GM21619 (cell line): ENCODE data around the gene CDK8.
"Not testable (repeated sequence)": the region's sequence is repeated elsewhere in the genome, so short reads cannot be mapped to it uniquely, and the experiment has no call there.

Experiments used
- ATAC-seq: cut with Tn5 transposase; IDR thresholded peaks from one replicate; pipeline ENCODE4 v1.9.1; 2021; ENCODE audit not compliant: unreplicated experiment

Gene CDK8

DNA sequence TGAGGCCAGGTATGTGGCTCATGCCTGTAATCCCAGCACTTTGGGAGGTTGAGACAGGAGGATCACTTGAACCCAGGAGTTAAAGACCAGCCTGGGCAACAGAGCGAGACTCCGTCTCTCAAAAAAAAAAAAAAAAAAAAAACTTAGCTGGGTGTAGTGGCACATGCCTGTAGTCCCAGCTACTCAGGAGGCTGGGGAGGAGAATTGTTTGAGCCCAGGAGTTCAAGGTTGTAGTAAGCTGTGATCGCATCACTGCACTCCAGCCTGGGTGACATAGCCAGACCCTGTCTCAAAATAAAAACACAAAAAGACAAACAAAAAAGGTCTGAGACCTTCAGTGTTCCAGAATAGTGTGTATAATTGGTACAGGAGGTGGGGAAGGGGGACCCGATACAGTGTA is 1.9 kb upstream of the CDK8 start:
- not testable (repeated sequence) for ATAC-seq

DNA sequence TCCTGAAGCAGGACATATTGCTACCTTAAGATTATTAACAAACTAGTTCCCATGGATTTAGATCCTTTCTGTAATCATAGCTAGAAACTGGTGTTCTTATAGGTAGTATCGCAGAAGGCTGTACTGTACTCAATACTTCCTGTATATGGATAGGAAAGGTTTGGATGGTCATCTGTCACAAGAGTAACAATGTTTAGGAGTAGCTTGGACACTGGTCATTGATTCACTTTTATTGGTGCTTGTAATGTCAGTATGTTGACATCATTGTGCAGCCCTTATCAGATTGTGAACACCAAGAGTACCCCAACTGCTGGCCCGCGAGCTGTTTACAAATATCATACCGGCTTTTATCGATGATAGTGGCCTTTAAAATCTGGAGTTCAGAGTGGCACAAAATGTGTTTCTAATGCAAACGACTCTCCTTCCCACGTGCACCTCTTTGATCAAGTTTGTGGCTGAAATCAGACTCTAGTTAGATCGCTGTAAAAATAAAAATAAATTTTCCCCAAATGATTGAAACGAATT is 605 bp upstream of the CDK8 start:
- no peak for ATAC-seq

DNA sequence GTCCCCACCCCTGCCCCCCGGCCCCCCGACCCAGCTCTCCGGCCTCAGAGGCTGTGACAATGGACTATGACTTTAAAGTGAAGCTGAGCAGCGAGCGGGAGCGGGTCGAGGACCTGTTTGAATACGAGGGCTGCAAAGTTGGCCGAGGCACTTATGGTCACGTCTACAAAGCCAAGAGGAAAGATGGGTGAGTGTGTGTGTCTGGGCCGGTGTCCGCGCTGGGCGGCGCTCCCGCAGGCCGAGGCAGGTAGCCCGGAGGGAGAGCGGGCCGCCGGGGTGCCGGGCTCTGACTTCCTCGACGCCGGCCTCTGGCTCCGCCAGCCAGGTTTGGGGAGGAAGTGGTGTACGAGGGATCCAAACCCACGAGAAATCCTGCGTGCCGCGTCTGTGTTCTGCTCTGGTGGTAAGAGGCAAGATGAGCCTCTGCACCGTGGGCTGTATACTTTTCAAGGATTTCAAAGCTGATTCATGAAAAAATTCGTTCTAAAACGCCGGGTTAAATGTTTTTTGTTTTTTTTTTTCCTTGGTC is 718 bp downstream of the CDK8 start:
- peak; percentile 24 for ATAC-seq

DNA sequence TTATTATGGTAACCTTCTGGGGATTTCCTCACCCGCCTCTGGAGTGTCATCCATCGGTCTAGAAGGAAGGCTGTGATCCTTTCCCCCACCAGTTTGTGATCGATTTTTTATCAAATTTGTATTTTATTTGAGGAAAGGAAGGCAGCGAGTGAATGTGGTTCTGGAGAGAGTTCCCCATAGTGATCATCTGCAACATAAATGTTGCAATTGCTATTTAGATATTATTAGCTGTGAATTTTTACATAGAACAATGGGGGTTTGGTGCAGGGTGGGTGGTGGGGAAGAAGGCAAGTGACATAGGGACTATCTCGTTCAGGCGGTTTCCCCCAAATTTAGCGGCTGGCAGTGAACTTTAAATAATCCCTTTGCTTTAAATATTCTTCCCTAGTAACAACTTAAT is 1.2 kb downstream of the CDK8 start:
- no peak for ATAC-seq

DNA sequence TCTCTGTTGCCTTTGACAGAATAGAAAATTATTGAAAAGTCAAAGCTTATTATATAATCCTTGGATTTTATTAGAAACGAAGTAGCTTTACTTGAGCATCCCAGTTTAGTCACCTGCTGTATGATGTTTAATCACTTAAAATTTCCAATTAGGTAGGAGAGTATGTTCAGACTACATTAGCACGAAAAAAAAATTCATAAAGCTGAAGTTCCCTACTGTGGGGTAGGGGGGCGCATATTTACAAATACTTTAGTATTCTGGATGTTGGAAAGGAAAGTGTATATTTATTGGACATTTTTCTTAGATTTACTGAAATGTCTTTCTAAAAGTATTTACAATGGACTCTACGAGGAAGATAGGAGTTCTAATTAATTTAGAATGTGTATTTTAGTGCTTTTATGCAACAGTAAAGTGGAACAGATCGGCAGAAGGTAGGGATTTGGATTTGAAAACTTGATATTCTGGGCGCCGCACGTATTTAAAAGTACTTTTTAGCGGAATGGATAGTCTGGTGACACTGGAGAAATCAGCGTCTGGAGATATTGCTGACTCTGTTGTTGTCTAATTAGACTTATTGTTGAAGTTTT is 1.9 kb downstream of the CDK8 start:
- ATAC-seq = no peak

DNA sequence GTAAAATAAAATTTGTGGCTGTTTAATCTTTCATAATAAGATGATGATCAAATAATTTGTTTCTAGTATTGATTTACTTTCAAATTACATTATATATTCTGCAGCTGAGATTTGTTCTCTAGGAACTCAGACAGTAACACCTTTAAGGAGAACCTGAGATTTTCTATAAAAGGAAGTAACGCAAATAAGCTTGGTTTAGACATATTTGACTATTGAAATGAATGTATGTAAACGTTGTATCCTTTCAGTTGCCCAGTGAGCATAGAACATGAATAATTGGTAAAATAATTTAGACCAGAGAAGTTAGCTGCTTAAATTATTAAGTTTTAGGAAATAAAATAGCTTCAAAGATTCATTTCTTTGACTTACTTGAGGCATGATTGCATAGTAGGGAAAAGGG is 3.1 kb downstream of the CDK8 start:
- ATAC-seq = no peak

DNA sequence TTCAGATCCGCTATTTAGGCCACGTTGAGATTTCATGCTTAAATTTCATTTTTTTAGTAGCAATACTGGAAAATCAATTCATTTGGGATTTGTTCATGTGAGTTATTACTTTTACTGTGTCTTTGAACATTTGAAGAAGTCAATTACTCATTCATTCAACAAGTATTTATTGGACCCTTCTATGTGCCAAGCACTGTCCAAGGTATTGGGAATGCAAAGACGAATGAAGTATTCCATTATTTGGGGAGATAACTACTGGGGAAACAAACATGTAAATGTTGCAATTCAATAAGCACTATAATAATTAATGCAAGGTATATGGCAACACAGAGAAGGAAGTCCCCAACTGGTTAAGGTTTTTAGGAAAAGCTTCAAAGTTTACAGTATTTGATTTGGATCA is 5.7 kb downstream of the CDK8 start:
- no peak for ATAC-seq

DNA sequence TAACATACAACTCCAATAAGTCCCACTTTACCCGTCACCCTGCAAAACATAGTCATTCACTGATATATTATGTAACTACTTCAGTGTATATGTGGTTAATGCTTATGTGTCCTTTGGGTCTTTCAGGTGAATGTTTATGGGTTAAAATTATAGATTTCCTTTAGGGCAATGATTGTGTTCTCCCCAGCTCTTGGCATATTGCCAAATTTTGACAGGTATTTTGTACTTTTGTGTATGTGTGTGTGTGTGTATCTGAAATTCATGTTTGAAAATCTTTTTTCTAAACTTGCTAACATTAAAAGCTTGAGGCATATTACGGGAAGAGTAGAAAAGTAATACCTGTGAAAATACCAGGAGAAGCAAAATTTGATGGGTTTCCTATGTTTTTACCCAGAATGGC is 8.2 kb downstream of the CDK8 start:
- no peak for ATAC-seq

DNA sequence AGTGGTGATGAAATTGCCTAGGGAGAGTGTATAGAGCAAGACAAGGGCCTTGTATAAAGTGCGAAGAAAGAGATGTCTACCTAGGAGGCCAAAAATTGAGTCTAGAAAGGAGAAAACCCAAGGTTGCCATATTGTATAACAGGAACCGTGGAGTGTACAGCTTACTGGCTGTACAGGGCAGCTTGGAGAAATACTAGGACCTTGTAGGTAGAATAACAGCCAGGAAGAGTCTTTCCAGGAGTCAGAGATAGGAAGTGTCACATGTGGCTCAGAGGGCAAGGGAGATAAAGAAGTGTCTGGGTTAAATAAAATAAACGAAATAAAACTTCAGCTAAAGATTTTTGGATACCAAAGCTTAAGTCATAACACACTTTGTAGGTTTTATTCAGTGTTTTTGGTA is 12.4 kb downstream of the CDK8 start:
- no peak for ATAC-seq

DNA sequence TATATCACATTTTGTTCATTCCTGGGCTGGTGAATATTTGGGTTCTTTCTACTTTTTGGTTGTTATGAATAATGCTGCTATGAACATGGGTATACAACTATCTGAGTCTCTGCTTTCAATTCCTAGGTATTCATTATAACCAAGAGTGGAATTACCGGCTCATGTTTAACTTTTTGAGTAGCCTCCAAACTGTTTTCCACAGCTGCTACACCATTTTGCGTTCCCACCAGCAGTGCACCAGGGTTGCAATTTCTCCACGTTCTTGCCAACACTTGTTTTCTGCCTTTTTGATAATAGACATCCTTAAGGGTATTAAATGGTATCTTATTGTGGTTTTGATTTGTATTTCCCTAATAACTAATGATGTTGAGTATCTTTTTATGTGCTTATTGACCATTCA is 16.8 kb downstream of the CDK8 start:
- ATAC-seq = no peak

DNA sequence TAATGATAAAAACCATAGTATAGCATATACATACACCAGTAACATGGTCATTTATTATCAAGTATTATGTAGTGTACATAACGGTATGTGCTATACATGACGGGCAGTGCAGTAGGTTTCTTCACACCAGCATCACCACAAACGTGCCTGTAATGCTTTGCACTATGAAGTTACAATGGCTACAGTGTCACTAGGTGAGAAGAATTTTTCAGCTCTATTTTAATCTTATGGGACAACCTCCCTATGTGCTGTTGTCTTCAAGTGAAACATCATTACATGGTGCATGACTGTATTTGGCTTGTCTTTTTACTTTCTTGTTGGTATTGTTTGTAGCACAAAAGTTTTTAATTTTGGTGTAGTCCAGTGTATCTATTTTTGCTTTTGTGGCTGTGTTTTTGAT is 18.7 kb downstream of the CDK8 start:
- no peak for ATAC-seq

DNA sequence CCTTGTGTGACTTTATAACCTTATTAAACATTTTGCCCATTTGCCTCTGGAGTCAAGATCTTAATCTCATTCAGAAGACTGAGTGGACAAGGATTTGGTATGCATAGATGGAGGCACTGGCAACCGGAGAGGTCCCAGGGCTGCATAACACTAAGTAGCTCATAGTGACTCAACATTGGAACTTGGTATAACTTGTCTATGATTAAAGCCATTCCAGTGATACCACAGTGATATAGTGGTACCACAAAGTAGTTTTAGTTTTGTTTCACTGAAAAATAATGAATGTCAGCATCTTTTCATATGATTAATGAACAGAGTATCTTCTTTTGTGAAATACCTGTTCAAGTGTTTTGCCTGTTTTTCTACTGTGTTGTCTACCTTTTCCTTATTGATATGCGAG is 26.4 kb downstream of the CDK8 start:
- no peak for ATAC-seq

DNA sequence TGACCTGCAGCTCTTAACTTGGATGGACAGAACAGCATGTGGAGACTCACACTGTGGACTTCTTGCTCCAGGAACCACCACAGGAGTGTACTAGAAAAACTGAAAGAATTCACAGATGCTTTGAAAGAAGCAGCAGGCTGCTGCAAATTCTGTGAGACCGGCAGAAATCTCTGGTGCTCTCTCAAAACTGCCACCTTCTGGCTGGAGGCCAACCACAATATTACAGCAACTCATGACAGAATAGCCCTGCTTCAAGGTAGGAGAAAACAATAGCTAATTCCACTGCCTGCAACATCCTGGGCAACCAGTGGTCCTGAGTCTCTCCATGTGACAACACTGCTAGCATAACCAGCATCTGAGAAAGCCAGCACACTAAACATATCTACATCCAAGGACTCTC is 26.9 kb downstream of the CDK8 start:
- ATAC-seq = no peak

DNA sequence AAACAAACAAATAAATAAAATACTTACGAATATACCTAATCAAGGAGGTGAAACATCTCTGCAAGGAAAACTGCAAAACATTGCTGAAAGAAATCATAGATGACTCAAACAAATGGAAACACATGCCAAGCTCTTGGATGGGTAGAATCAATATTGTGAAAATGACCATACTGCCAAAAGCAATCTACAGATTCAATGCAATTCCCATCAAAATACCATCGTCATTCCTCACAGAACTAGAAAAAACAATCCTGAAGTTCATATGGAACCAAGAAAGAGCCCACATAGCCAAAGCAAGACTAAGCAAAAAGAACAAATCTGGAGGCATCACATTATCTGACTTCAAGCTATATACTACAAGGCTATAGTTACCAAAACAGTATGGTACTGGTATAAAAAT is 32.0 kb downstream of the CDK8 start:
- not testable (repeated sequence) for ATAC-seq

DNA sequence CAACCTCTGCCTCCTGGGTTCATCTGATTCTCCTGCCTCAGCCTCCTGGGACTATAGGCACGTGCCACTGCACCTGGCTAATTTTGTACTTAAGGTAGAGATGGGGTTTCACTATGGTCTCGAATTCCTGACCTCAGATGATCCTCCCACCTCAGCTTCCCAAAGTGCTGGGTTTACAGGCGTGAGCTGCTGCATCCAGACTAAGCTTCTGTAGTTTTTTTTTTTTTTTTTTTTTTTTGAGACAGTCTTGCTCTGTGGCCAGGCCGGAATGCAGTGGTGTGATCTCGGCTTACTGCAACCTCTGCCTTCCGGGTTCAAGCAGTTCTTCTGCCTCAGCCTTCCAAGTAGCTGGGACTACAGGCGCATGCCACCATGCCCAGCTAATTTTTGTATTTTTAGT is 34.9 kb downstream of the CDK8 start:
- not testable (repeated sequence) for ATAC-seq

DNA sequence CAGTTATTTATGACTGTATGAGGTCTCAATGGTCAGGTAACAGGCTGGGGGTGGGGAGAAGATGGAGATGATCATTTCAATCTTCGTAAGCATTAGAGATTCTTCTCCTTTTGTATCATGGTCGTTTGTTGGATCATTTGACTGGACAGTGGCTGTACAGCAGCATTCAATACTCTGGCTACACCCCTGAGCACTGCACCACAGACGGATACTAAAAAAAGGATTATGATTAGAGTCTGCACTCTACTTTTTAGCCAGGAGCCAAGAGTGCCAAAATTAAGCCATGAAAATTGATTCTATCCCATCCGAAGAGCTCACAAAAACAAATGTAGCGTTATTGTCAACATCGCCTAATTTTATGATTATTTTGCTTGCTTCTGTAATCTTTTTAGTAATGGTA is 41.9 kb downstream of the CDK8 start:
- no peak for ATAC-seq

DNA sequence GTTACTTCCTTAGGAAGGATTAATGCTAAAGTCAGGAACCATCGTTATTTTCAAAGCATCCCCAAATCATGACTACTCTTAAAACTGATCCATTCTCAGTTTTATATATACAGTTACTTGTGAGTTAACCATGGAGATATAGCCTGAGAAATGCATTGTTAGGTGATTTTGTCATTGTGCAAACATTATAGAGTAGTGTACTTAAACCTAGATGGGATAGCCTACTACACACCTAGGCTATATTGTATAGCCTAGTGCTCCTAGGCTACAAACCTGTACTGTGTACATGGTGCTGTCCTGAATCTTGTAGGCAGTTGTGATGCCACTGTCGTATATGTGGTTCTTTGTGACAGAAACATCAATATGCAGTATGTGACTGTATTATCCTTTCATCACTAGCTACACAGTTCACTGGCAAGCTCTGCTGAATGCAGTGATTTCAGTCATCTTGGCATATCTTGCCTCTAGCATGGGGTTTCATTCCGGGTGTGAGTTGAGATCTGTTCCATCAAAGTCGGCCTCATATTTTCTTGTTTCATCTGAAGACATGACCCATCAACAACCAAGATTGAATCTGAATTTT is 45.3 kb downstream of the CDK8 start:
- ATAC-seq = no peak

DNA sequence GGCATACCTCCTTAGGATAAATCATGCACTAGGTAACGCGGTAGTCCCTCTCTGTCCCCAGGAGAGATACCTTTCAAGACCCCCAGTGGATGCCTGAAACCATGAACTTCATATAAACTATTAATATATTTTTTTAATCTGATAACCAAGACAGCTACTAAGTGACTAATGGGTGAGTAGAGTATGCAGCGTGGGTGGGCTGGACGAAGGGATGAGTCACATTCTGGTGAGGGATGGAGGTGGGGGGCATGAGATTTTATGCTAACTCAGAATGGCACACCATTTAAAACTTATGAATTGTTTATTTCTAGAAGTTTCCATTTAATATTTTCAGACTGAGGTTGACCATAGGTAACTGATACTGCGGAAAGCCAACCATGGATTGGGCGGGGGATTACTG is 46.2 kb downstream of the CDK8 start:
- ATAC-seq = no peak

DNA sequence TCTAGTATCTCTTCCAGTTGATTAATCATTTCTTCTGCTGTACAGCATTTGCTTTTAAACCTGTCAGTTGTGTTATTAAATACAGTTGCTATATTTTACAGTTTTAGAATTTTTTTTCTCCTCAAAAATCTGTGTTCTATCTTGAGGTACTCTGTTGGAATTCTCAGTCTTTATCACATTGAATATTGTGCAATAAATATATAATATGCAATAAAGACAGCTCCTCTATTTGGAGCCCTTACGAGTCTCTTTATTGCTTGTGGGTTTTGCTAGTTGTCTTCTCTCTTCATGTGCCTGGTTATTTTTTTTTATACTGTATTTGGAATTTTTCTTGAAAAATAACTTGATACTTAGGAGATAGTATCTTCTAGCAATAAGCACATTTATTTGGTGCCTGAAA is 51.7 kb downstream of the CDK8 start:
- no peak for ATAC-seq

DNA sequence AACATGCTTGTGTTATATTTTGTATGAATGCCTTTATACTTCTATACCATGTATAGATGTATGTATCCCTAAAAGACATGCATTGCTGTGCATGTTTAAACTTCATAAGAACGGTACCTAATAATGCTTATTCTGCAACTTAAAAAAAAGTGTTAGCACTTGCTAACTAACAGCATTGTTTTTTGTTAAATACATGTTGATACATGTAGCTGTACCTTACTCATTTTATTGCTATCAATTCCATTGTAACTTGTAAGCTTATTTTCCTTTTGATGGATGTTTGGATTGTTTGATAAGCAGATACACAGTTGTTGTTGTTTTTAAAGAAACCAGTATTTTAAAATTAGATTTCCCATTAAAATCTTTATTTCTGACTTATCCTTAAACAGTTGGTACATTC is 53.8 kb downstream of the CDK8 start:
- no peak for ATAC-seq

DNA sequence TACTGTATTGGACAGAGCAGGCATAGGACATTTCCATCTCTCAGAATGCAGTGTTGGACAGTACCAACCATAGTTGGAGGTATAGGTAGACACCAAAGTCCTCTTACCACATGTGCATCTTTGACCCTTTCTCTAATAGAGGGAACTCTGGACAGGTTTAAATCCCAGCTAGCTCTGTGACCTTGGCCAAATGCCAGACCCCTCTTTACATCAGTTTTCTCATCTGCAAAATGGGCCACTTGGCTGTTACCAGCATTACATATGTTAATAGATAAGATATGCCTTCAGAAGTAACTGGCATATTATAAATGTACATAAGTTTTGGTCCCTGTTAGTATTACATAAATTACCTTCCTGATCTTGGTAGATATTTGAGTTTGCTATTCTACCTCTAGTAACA is 54.3 kb downstream of the CDK8 start:
- no peak for ATAC-seq

DNA sequence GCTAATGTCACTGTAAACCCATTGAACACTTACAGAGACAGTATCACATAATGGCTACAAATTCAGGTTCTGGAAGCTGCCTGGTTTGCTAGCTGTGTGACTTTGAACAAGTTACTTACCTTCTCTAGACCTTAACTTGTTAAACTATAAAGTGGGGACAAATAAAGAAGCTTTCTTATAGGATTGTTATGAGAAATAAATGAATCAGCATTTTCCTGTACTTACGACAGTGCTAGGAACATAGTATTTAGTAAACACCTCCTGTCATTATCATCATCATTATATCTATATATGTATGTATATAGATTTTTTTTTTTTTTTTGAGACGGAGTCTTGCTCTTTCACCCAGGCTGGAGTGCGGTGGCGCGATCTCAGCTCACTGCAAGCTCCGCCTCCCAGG is 54.9 kb downstream of the CDK8 start:
- no peak for ATAC-seq

DNA sequence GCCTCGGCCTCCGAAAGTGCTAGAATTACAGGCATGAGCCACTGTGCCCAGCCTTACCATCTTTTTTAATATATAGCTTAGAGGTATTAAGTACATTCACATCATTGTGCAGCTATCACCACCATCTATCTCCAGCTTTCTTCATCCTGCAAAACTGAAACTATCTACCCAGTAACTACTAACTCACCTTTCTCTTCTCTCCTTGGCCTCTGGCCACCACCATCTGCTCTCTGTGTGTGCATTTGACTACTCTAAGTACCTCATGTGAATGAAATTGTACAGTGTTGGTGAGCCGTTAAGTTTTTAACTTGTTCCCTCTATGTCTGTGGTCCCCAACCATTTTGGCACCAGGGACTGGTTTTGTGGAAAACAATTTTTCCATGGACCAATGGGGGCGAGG is 56.1 kb downstream of the CDK8 start:
- no peak for ATAC-seq
